Activated CD4-positive, alpha-beta T cell treated with anti-CD3 and anti-CD28 coated beads for 4 hours (primary cell): ENCODE data around the gene SUPT16H.
A peak's percentile ranks its signal among the peaks of the same experiment; 100 is the strongest.
"Not testable (repeated sequence)": the region's sequence is repeated elsewhere in the genome, so short reads cannot be mapped to it uniquely, and the experiment has no call there.

Source experiments
- DNase-seq, 2 donors: peaks; one replicate each; pipeline ENCODE4 v3.0.0-alpha.2; 2020

The SUPT16H gene

GRCh38 chr14:21383848-21384493 is at the start of gene SUPT16H:
TSS of gene SUPT16H (minus strand) at chr14:21384019. CDS start at chr14:21383927, 92 bp downstream.
- DNase-seq, result peak; percentile 93 to 94

DNA sequence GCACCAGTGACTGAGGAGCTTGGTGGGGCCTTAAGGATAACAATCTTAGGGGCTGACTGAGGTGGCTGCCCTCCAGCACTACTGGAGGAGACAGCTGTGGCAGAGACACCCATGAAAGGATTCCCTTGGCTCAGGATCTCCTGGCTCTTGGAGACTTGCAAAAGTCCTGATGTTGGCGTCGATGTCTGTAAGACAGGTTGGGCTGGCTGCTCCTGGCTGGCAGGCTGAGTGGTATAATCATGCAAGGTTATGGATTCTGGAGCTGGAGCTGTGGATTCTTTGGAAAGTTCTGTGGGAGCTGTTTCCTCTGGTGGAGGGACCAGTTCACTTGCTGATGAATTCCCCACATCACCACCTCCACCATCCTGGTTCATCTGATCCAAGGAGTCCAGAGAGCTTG is 47.3 kb upstream of the SUPT16H start:
- DNase-seq, result no peak

GRCh38 chr14:21428930-21429329 is 45.1 kb upstream of the SUPT16H start:
- DNase-seq, result no peak

DNA sequence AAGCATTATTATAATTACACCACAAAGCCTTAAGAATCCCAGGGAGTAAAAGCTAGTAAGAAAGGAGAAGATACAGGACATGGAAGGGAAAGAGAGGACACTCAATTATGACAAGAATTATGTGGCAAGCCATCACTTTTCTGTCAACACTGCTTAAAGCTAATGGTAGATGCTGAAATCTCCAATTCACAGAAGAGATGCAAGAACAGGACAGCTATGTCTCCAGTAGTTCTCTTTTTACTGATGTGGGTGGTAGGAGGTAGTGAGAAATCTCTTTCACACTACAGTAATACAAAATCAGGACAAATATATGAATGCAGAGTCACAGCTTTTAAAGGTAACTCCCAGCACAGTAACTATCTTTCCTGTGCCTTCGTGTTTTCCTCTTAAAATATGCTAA is 42.9 kb upstream of the SUPT16H start:
- no peak for DNase-seq

DNA sequence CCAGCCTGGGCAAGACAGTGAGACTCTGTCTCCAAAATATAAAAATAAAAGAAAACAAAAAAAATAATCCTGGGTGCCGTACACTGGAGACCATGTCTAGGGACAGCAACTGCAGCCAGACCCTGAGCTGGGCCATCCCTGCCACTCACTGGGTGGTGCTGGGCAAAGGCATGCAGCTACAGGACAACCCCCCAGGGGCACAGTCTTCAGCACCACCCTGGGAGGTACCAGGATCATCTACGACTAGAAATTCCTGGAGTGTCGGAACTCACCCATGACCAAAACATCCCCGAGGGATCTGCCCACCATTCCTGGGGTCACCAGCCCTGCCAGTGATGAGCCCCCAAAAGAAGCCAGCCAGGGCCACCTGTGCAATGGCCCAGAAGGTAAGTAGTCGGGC is 35.7 kb upstream of the SUPT16H start:
- no peak for DNase-seq

- no peak for DNase-seq
Observed at GRCh38 chr14:21415329-21415728, 31.5 kb upstream of the SUPT16H start.

DNA sequence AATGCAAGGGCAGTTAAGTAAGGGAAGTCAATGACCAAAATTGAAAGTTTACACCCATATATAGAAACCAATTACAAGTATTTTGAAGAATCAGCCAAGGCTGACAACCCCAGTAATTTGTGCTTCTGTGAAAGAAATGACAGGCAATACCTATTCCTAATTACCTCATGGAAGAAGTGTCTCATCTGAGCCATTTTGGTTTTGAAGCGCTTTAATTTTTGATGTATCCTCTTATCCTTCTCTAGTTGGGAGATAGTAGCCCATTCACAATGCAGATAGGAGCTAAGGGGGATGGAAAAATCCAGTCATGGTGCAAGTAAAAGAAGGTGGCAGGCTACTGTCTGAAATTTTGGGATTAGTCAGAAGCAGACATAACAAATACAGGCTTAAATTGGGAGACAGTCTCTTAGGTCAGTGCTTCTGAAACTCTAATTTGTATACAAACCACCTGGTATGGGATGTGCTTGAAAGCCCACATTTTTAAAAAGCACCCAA is 30.4 kb upstream of the SUPT16H start:
- no peak for DNase-seq

DNA sequence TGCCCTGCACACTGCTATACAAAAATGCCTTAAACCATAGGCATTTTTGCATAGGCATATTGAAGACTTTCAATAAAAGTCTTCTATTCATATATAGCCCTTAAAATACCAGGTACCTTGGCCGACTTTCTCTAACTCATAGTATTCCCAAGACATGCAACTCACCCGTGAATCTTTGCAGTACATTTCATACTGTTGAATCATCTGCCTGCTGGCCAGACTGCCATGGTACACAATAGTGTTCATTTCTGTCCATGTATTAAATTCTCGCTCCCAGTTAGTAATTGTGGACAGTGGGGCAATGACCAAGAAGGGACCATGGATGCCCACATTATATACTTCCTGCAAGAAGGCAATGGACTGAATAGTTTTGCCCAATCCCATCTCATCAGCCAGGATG is 24.3 kb upstream of the SUPT16H start:
- no peak for DNase-seq

GRCh38 chr14:21406213-21406612 is 22.4 kb upstream of the SUPT16H start:
- no peak for DNase-seq

DNA sequence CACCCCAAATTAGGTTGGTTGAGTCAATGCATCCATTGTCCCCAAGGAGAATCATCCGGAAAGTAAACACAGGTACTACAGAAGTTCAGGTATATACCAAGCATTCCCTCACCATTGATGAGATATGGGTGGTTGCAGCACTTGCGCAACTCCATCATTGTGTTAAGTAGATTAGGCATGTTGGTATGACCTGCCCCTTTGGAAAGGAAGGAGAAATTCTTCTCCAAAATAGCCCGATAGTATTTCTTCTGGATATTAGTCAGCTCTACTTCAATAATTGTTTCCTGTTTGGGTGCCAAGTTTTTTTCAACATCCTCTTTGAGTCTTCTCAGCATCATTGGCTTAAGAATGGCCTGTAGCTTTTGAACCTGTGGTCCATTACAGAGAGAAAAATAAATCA is 21.3 kb upstream of the SUPT16H start:
- DNase-seq, result no peak

GRCh38 chr14:21399311-21399870 is 15.6 kb upstream of the SUPT16H start:
- no peak for DNase-seq

GRCh38 chr14:21398901-21399300 is 15.1 kb upstream of the SUPT16H start:
- no peak for DNase-seq

DNA sequence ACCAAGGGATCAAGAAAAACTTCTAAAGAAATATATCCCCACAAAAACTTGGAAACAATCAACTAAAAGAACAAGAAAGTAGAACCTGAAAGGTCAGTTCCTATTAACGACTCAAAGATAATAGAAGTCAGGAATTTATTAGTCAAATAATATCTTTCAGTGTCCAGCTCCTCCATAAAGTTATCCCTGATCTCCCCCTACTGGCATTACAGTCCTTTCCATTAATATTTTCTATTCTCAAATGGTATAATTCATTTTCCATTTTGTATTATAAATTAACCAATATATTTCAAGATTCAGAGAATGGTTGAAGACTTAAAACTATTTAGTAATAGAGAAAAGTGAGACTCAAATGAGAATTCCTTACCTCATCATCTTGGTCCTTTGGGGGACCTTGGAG is 11.6 kb upstream of the SUPT16H start:
- no peak for DNase-seq

- DNase-seq, result no peak
Observed at GRCh38 chr14:21385188-21385904, 1.5 kb upstream of the SUPT16H start.

- no peak for DNase-seq
Observed at GRCh38 chr14:21384494-21384851, 654 bp upstream of the SUPT16H start.

DNA sequence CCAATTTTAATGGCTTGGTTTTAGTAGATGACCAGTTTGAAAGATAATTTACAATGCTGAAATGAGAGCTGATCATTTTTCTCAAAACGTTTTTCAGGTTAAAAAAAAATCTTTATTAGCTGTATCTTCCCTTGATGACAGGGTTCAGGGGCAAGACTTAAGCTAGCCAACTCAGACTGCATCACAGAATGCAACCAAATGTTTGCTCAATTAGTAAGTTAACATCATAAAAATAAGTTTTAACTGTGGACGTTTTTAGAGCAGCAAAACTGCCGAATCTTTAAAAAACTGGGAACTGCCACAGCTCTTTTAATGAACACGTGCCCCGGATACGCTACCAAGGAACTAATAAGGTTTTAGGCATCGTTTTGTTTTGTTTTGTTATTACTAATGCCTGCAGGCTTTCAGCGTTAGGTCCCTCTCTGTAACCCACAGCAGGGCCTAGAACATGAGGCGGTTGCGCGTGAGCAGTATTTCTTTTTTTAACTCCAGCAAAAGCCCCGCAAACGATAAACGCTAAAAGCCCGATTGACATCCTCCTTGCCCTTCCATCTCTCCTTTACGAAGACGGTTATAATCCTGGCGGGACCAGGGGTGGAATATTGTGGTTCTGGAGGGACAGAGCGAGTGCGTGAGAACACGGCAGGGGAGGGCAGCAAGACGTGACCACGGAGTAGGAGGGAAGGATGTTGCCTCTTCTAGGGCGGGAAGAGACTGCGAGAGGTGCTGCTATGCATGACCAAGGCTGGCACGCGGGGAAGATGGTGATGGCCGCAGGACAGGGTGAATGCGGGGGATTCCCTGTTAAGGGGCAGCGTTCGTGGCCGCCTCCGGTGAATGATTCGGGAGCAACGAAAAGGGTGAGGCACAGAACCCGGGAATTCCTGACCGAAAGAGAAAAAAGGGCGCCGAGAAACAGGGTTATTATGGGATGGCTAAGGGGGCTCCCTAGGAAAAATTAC is 652 bp downstream of the SUPT16H start:
- DNase-seq, result peak; percentile 34 to 35

- no peak for DNase-seq
Observed at GRCh38 chr14:21382095-21382494, 1.7 kb downstream of the SUPT16H start.

- no peak for DNase-seq
Observed at GRCh38 chr14:21379338-21379737, 4.5 kb downstream of the SUPT16H start.

GRCh38 chr14:21373980-21374379 is 9.8 kb downstream of the SUPT16H start:
- no peak for DNase-seq

DNA sequence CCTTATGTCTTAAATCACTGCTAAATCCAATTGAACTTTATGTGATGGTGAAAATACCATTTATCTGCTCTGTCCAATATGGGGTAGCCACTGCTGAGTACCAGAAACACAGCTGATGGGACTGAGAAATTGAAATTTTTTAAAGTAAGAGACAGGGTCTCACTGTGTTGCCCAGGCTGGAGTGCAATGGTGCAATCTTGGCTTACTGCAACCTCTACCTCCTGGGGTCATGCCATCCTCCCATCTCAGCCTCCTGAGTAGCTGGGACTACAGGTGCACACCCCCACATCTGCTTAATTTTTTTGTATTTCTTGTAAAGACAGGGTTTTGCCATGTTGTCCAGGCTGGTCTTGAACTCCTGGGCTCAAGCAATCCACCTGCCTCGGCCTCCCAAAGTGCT is 11.0 kb downstream of the SUPT16H start:
- DNase-seq, result not testable (repeated sequence)

DNA sequence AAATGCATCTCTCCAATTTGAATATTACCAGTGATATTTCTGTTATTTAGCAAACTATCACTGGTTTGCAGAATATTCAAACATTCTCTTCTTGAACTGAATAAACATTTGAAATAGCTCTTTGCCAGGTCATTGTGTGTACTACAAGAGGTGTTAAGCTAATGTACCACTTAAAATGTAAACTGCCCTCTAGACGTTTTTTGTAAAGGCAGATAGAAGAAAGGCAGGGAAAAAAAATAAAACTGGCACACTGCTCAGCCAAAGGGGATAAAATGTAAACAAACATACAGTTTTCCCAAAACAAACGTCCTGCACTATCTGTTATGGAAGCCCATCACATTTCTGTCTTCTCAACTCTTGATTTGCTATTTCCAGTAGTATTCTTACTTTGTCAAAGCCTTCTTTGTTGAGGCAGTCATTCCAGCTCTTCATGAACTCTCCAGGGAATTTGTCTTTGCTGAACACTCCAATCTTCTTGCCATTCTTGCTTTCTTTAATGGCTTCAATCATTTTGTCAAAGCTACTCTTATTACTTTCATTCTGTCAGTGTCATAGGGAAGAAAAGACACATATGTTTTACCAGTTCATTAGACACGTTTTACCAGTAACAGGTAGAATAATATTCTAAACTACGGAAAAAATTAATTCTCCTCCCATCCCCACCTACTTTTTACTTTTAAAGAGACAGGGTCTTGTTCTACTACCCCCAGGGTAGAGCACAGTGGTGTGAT is 13.7 kb downstream of the SUPT16H start:
- DNase-seq, result no peak

DNA sequence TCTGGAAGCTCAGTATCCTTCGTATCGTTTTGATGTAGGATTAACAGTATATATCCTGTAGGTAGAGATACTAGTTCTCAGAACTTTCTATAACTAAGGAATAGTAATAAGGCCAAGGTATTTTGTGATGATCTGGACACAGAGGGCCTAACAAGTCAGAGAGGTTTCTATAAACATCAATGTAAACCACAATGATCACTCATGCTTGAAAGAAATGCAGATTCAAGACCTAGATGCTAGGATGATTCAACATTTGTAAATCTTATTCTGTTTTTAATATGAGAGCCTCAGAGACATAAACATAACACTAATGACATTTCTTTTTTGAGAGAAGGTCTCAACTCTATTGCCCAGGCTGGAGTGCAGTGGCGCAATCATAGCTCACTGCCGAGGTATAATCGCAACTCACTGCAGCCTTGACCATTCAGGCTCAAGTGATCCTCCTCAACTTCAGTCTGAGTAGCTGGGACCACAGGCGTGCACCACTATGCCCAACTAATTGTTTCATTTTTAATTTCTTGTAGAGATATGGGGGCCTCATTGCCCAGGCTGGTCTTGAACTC is 16.2 kb downstream of the SUPT16H start:
- DNase-seq, result no peak
